HG02610 (cell line): ENCODE results near the gene MVK.

Experiments
- ATAC-seq: cut with Tn5 transposase; IDR thresholded peaks from one replicate; pipeline ENCODE4 v1.9.1; 2021; ENCODE audit warnings: mild to moderate bottlenecking, moderate library complexity; ENCODE audit not compliant: unreplicated experiment

Gene MVK

GRCh38 chr12:109605599-109606228 is 32.1 kb downstream of the MVK start:
- ATAC-seq, result no peak

- ATAC-seq, result no peak
Measured at GRCh38 chr12:109606320-109607028, 32.9 kb downstream of the MVK start.

- ATAC-seq, result no peak
Measured at GRCh38 chr12:109607618-109608017, 34.0 kb downstream of the MVK start.

GRCh38 chr12:109608270-109608669 is 34.7 kb downstream of the MVK start:
- no peak for ATAC-seq

GRCh38 chr12:109608793-109609192 is 35.2 kb downstream of the MVK start:
- no peak for ATAC-seq

GRCh38 chr12:109609342-109609741 is 35.7 kb downstream of the MVK start:
- no peak for ATAC-seq

GRCh38 chr12:109610523-109610922 is 36.9 kb downstream of the MVK start:
- no peak for ATAC-seq

- no peak for ATAC-seq
Measured at GRCh38 chr12:109611223-109611622, 37.6 kb downstream of the MVK start.

- no peak for ATAC-seq
Measured at GRCh38 chr12:109612003-109612402, 38.4 kb downstream of the MVK start.

- no peak for ATAC-seq
Measured at GRCh38 chr12:109612975-109613502, 39.4 kb downstream of the MVK start.

- ATAC-seq, result no peak
Measured at GRCh38 chr12:109613649-109614455, 40.3 kb downstream of the MVK start.

GRCh38 chr12:109615556-109616229 is 42.1 kb downstream of the MVK start:
- ATAC-seq, result no peak

- no peak for ATAC-seq
Measured at GRCh38 chr12:109617491-109617890, 43.9 kb downstream of the MVK start.

- no peak for ATAC-seq
Measured at GRCh38 chr12:109618082-109618481, 44.5 kb downstream of the MVK start.

- ATAC-seq, result no peak
Measured at GRCh38 chr12:109619002-109619604, 45.5 kb downstream of the MVK start.

- no peak for ATAC-seq
Measured at GRCh38 chr12:109621211-109621694, 47.7 kb downstream of the MVK start.

GRCh38 chr12:109621901-109622364 is 48.3 kb downstream of the MVK start:
- ATAC-seq, result no peak

GRCh38 chr12:109624467-109624866 is 50.9 kb downstream of the MVK start:
- ATAC-seq, result no peak

- no peak for ATAC-seq
Measured at GRCh38 chr12:109625131-109625559, 51.6 kb downstream of the MVK start.

- no peak for ATAC-seq
Measured at GRCh38 chr12:109625749-109626377, 52.3 kb downstream of the MVK start.
